HCT116 (cell line): ENCODE data around the gene OXCT1. TPM values are rescaled to one million over a fixed set of nuclear protein-coding genes. Genes with fewer than 3 reads are reported as not detected.
"Not testable (repeated sequence)": the region's sequence is repeated elsewhere in the genome, so short reads cannot be mapped to it uniquely, and the experiment has no call there.

Experiments
- ATAC-seq: fragments of 200-7000 bp; cut with Tn5 transposase; 2 replicates; pipeline ENCODE4 v1.9.1; 2020; ENCODE audit warnings: mild to moderate bottlenecking, moderate library complexity
- BruUV-seq: library from RNA; stranded (reverse); fragments of 400-500 nt; replicated peaks from 2 replicates; lab custom pipeline; 2021; lab: Mats Ljungman, UMichigan
- CTCF ChIA-PET: fragments of 300-600 bp; sonication (Branson Sonifier 250); formaldehyde crosslinking; loops from one replicate; lab custom pipeline; 2021; ENCODE audit warnings: antibody characterized with exemption; lab: Charles Lee
- POLR2A ChIA-PET: fragments of 300-600, 350-600 bp; sonication (Branson Sonifier 250); formaldehyde crosslinking; loops from one replicate; lab custom pipeline; 2021; ENCODE audit warnings: antibody characterized with exemption; lab: Charles Lee
- RAD21 ChIA-PET, 2 experiments: fragments of 300-600 bp; sonication (Branson Sonifier 250); formaldehyde crosslinking; loops; one replicate each; lab custom pipeline; 2023; ENCODE audit warnings: low total read pairs in 2 of 2; ENCODE audit not compliant: uncharacterized antibody in 2 of 2, unreplicated experiment in 2 of 2, low non-redundant PET in 1 of 2; lab: Charles Lee
- DNase-seq: peaks from one replicate; pipeline ENCODE4 v3.0.0-alpha.2; 2010; ENCODE audit warnings: low read depth, low spot score
- H2AFZ ChIP-seq: fragments of 200-600 bp; shearing (Covaris generic), sonication (generic); 2 replicates; pipeline ENCODE4 v1.6.1; 2017; ENCODE audit warnings: low read depth, mixed run types, mixed read lengths, antibody characterized with exemption, low read length; ENCODE audit not compliant: poor library complexity, severe bottlenecking
- H3K27ac ChIP-seq: 2 replicates; pipeline ENCODE4 v1.5.1; 2012; ENCODE audit warnings: low read depth, low read length
- H3K27me3 ChIP-seq: fragments of 200-600 bp; sonication (generic); 2 replicates; pipeline ENCODE4 v1.6.1; 2016; ENCODE audit warnings: mixed run types, low read length, mixed read lengths; ENCODE audit not compliant: insufficient read depth
- H3K36me3 ChIP-seq, 2 experiments: fragments of 200-500 bp in 1 of 2; fragments of 200-600 bp in 1 of 2; sonication (Bioruptor generic) in 1 of 2; sonication (generic) in 1 of 2; 2 replicates each; pipeline versions ENCODE4 v1.5.1 to v1.6.1; 2014 to 2016; ENCODE audit warnings: low read length in 2 of 2, inconsistent platforms in 1 of 2, mixed read lengths in 1 of 2, mixed run types in 1 of 2; ENCODE audit not compliant: insufficient read depth in 2 of 2, control insufficient read depth in 1 of 2
- H3K4me1 ChIP-seq, 2 experiments: fragments of 200-600 bp in 1 of 2; sonication (generic) in 1 of 2; 2 replicates each; pipeline versions ENCODE4 v1.5.1 to v1.6.1; 2012 to 2017; ENCODE audit warnings: low read length in 2 of 2, inconsistent platforms in 1 of 2, mild to moderate bottlenecking in 1 of 2, mixed read lengths in 1 of 2, mixed run types in 1 of 2, moderate library complexity in 1 of 2; ENCODE audit not compliant: insufficient read depth in 2 of 2, control insufficient read depth in 1 of 2
- H3K4me2 ChIP-seq: fragments of 200-600 bp; sonication (generic); 2 replicates; pipeline ENCODE4 v1.6.1; 2017; ENCODE audit warnings: mixed run types, low read length, mixed read lengths
- H3K4me3 ChIP-seq, 2 experiments: fragments of 200-600 bp in 1 of 2; sonication (generic) in 1 of 2; replicated peaks in 1 of 2; 2 replicates each; pipeline ENCODE4 v1.5.1; 2011 to 2016; ENCODE audit warnings: low read length in 2 of 2, control low read depth in 1 of 2, low read depth in 1 of 2, mild to moderate bottlenecking in 1 of 2, mixed read lengths in 1 of 2, mixed run types in 1 of 2
- H3K79me2 ChIP-seq: fragments of 200-600 bp; sonication (generic); 2 replicates; pipeline ENCODE4 v1.6.1; 2017; ENCODE audit warnings: mild to moderate bottlenecking, mixed run types, low read length, moderate library complexity, mixed read lengths; ENCODE audit not compliant: insufficient read depth
- H3K9ac ChIP-seq: fragments of 200-600 bp; sonication (generic); 2 replicates; pipeline ENCODE4 v1.6.1; 2016; ENCODE audit warnings: low read length, mixed read lengths
- H3K9me2 ChIP-seq: fragments of 200-600 bp; sonication (generic), shearing (Covaris generic); 2 replicates; pipeline ENCODE4 v1.6.1; 2017; ENCODE audit warnings: mixed run types, mild to moderate bottlenecking, moderate library complexity; ENCODE audit not compliant: insufficient read depth
- H3K9me3 ChIP-seq, 2 experiments: fragments of 200-500 bp in 1 of 2; fragments of 200-600 bp in 1 of 2; sonication (Bioruptor generic) in 1 of 2; sonication (generic) in 1 of 2; 2 replicates each; pipeline ENCODE4 v1.6.1; 2014 to 2017; ENCODE audit warnings: low read length in 2 of 2, mixed read lengths in 2 of 2, inconsistent platforms in 1 of 2, low read depth in 1 of 2, mild to moderate bottlenecking in 1 of 2, mixed run types in 1 of 2, moderate library complexity in 1 of 2; ENCODE audit not compliant: control insufficient read depth in 1 of 2, insufficient read depth in 1 of 2
- H4K20me1 ChIP-seq: fragments of 200-600 bp; sonication (generic), shearing (Covaris generic); 2 replicates; pipeline ENCODE4 v1.6.1; 2017; ENCODE audit warnings: mixed run types, mild to moderate bottlenecking, moderate library complexity; ENCODE audit not compliant: insufficient read depth
- CBX3 ChIP-seq: IDR thresholded peaks from 2 replicates; pipeline ENCODE4 v1.6.1; 2012; ENCODE audit warnings: low read depth
- CEBPB ChIP-seq: IDR thresholded peaks from 2 replicates; pipeline ENCODE4 v1.6.1; 2012; ENCODE audit warnings: low read depth
- EGR1 ChIP-seq: IDR thresholded peaks from 2 replicates; pipeline ENCODE4 v1.6.1; 2012; ENCODE audit warnings: low read depth
- ELF1 ChIP-seq: IDR thresholded peaks from 2 replicates; pipeline ENCODE4 v1.6.1; 2012; ENCODE audit warnings: low read depth, borderline replicate concordance
- EZH2phosphoT487 ChIP-seq: fragments of 200-600 bp; IDR thresholded peaks from 2 replicates; pipeline ENCODE4 v1.6.1; 2018; ENCODE audit warnings: antibody characterized with exemption, borderline replicate concordance
- JUND ChIP-seq: IDR thresholded peaks from 2 replicates; pipeline ENCODE4 v1.6.1; 2012
- POLR2A ChIP-seq: IDR thresholded peaks from 2 replicates; pipeline ENCODE4 v1.7.0; 2011; ENCODE audit warnings: borderline replicate concordance; ENCODE audit not compliant: insufficient read depth, insufficient read length; ENCODE audit errors: extremely low read depth
- POLR2AphosphoS5 ChIP-seq: IDR thresholded peaks from 2 replicates; pipeline ENCODE4 v1.6.1; 2011; ENCODE audit warnings: mild to moderate bottlenecking, low read depth, low read length, moderate library complexity
- RAD21 ChIP-seq: IDR thresholded peaks from 2 replicates; pipeline ENCODE4 v1.6.1; 2012; ENCODE audit warnings: low read depth, mild to moderate bottlenecking
- SP1 ChIP-seq: IDR thresholded peaks from 2 replicates; pipeline ENCODE4 v1.6.1; 2012; ENCODE audit warnings: low read depth
- TCF7L2 ChIP-seq: IDR thresholded peaks from 2 replicates; pipeline ENCODE4 v1.7.0; 2011; ENCODE audit warnings: borderline replicate concordance, inconsistent platforms; ENCODE audit not compliant: insufficient read depth, insufficient read length; ENCODE audit errors: extremely low read depth
- YY1 ChIP-seq: IDR thresholded peaks from 2 replicates; pipeline ENCODE4 v1.6.1; 2011; ENCODE audit warnings: low read length, low read depth, moderate library complexity, mild to moderate bottlenecking; ENCODE audit not compliant: insufficient replicate concordance; ENCODE audit errors: extremely low read depth
- intact Hi-C: fragments of 100-400 bp; cut with micrococcal nuclease; formaldehyde crosslinking; loops from 2 replicates; pipeline ENCODE4 v1.10.0; 2022
- total RNA-seq: library from RNA; stranded (reverse); gene quantifications from one replicate; pipeline ENCODE4 v1.2.1, GENCODE V29; 2021; ENCODE audit not compliant: unreplicated experiment
- TF ChIP-seq, protein P1 (sequence below): IDR thresholded peaks from 2 replicates; pipeline ENCODE4 v1.6.1; 2012
- TF ChIP-seq, protein P2 (sequence below): IDR thresholded peaks from 2 replicates; pipeline ENCODE4 v1.6.1; 2011; ENCODE audit warnings: mild to moderate bottlenecking, low read length, moderate library complexity; ENCODE audit not compliant: insufficient replicate concordance; ENCODE audit errors: extremely low read depth
- TF ChIP-seq, protein P3 (sequence below), 3 experiments: fragments of 200-600 bp in 1 of 3; sonication (generic) in 1 of 3; IDR thresholded peaks in 2 of 3; conservative IDR thresholded peaks in 1 of 3; 2 replicates each; pipeline ENCODE4 v1.5.1; 2012 to 2017; ENCODE audit warnings: low read depth in 2 of 3, low read length in 2 of 3, antibody characterized with exemption in 1 of 3, borderline replicate concordance in 1 of 3, control low read depth in 1 of 3, mild to moderate bottlenecking in 1 of 3, mixed read lengths in 1 of 3, mixed run types in 1 of 3, moderate library complexity in 1 of 3; ENCODE audit not compliant: insufficient read depth in 1 of 3

The OXCT1 gene
- total RNA-seq, 1 experiment from 2014 or later = 28.1 TPM

DNA sequence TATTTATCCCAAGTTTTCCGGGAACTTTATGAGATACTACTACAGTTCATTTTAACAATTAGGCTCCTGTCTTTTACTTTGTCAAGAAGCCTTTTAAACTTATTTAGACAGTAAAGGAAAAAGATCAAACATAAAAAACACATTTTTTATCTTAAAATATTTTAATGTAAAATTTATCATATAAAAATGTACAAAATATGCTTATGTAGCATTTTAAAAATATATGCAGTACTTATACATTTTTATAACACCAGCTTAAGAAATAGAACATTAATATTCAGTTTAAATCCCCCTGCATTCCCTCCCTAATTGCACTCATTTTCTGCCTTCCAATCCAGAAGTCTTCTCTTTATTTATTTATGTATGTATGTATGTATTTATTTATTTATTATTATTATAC is 24.5 kb downstream of the OXCT1 start:
- CTCF ChIA-PET, POLR2A ChIA-PET, intact Hi-C loops: not testable (repeated sequence)

DNA sequence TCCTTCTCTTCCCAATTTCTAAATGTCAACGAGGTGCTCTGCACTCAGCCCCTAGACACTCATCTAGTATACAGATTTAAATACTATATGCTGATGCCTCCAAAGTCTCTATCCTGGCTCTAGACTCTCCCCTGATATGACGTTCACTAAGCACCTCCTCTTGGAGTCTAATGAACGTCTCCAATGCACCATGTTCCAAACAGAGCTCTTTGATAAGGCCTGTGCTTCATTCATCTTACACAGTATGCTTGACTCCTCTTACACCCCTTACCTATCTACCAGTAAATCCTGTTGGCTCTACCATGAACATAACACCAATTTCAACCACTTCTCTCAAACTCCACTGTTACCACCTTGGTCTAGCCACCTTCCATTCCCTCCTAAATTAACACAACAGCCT is 25.7 kb downstream of the OXCT1 start:
- Histone ChIP-seq H3K9me3 (no peaks in the 10 kb centered on the region), H3K4me2 (no peak overlapping the region), H3K79me2 (no peaks in the 10 kb centered on the region), H3K9ac (no peak overlapping the region), H3K27me3 (no peaks in the 10 kb centered on the region), H2AFZ (no peak overlapping the region), H4K20me1 (no peaks in the 10 kb centered on the region), H3K36me3 (peaks cover under 1 to 15% of the 10 kb centered on the region in 2 experiments; a peak in 2 of 4 replicates), H3K9me2 (no peaks in the 10 kb centered on the region), H3K27ac (no peak overlapping the region), H3K4me1 (no peaks in the 10 kb centered on the region), H3K4me3 (no peak overlapping the region)
- ATAC-seq = no peak
- RAD21 ChIA-PET = interaction anchor here in 1 of 2 experiments (1.1 kb wide), 1 partner anchor 137 kb away, joined by 3 read pairs; no protein-coding TSS in a partner anchor
- no TSS peak for BruUV-seq
- no peak for DNase-seq
- POLR2A ChIA-PET = no interaction called here
- CTCF ChIA-PET = interaction anchor here (1.0 to 2.2 kb wide), 6 partner anchors 15 to 213 kb away, joined by 3 to 28 read pairs (median 5); no protein-coding TSS in a partner anchor
- TF ChIP-seq POLR2A (no peak), POLR2AphosphoS5 (no peak), EZH2phosphoT487 (no peak), EGR1 (no peak), CBX3 (no peak), JUND (no peak), YY1 (no peak), TCF7L2 (no peak), CEBPB (no peak), ELF1 (no peak), SP1 (no peak), RAD21 (no peak)
- TF ChIP-seq, protein P1, sequence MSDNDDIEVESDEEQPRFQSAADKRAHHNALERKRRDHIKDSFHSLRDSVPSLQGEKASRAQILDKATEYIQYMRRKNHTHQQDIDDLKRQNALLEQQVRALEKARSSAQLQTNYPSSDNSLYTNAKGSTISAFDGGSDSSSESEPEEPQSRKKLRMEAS = no peak
- TF ChIP-seq, protein P2, sequence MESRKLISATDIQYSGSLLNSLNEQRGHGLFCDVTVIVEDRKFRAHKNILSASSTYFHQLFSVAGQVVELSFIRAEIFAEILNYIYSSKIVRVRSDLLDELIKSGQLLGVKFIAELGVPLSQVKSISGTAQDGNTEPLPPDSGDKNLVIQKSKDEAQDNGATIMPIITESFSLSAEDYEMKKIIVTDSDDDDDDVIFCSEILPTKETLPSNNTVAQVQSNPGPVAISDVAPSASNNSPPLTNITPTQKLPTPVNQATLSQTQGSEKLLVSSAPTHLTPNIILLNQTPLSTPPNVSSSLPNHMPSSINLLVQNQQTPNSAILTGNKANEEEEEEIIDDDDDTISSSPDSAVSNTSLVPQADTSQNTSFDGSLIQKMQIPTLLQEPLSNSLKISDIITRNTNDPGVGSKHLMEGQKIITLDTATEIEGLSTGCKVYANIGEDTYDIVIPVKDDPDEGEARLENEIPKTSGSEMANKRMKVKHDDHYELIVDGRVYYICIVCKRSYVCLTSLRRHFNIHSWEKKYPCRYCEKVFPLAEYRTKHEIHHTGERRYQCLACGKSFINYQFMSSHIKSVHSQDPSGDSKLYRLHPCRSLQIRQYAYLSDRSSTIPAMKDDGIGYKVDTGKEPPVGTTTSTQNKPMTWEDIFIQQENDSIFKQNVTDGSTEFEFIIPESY = no peak
- TF ChIP-seq, protein P3, sequence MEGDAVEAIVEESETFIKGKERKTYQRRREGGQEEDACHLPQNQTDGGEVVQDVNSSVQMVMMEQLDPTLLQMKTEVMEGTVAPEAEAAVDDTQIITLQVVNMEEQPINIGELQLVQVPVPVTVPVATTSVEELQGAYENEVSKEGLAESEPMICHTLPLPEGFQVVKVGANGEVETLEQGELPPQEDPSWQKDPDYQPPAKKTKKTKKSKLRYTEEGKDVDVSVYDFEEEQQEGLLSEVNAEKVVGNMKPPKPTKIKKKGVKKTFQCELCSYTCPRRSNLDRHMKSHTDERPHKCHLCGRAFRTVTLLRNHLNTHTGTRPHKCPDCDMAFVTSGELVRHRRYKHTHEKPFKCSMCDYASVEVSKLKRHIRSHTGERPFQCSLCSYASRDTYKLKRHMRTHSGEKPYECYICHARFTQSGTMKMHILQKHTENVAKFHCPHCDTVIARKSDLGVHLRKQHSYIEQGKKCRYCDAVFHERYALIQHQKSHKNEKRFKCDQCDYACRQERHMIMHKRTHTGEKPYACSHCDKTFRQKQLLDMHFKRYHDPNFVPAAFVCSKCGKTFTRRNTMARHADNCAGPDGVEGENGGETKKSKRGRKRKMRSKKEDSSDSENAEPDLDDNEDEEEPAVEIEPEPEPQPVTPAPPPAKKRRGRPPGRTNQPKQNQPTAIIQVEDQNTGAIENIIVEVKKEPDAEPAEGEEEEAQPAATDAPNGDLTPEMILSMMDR (IDR thresholded peaks at IDR 0.05 in 2 of 3, conservative IDR thresholded peaks at IDR 0.05 in 1 of 3; ENCODE audit: borderline replicate concordance in 1 of 3, insufficient read depth in 1 of 3, low read depth in 2 of 3, low read length in 2 of 3) = no peak
- intact Hi-C loops = no loop called here

More for the DNA sequence above, 24.5 kb downstream of the OXCT1 start:
- H3K9ac ChIP-seq, H3K4me1 ChIP-seq, H3K4me3 ChIP-seq, RAD21 ChIA-PET, H4K20me1 ChIP-seq, ATAC-seq, H3K9me3 ChIP-seq, H3K9me2 ChIP-seq, DNase-seq, BruUV-seq, H3K27ac ChIP-seq, H3K4me2 ChIP-seq, H3K79me2 ChIP-seq, H2AFZ ChIP-seq, H3K27me3 ChIP-seq: not testable (repeated sequence)
- H3K36me3 ChIP-seq = peaks cover 2 to 24% of the 10 kb centered on the region in 2 experiments; a peak in 2 of 4 replicates
